GM12878 (cell line): ENCODE data around the gene OLFML2A. TPM values are rescaled to one million over a fixed set of nuclear protein-coding genes. Genes with fewer than 3 reads are reported as not detected.

Source experiments
- ATAC-seq: fragments of 200-7000 bp; cut with Tn5 transposase; 3 replicates; pipeline ENCODE4 v1.9.1; 2020; ENCODE audit warnings: mild to moderate bottlenecking, moderate library complexity
- BruUV-seq: library from RNA; stranded (reverse); fragments of 400-500 nt; replicated peaks from 2 replicates; lab custom pipeline; 2021; lab: Mats Ljungman, UMichigan
- CTCF ChIA-PET: fragments of 300-600 bp; sonication (Branson Sonifier 250); formaldehyde crosslinking; extraction: SDS; loops from one replicate; lab custom pipeline; 2021; ENCODE audit warnings: inconsistent platforms; lab: Yijun Ruan, JAX
- POLR2A ChIA-PET: fragments of 350-600 bp; formaldehyde crosslinking; extraction: SDS; loops from one replicate; lab custom pipeline; 2021; ENCODE audit warnings: inconsistent platforms; lab: Charles Lee
- RAD21 ChIA-PET: fragments of 300-600 bp; sonication (Branson Sonifier 250); formaldehyde crosslinking; loops from one replicate; lab custom pipeline; 2023; ENCODE audit warnings: antibody characterized with exemption; ENCODE audit not compliant: unreplicated experiment; lab: Charles Lee
- SMC1A ChIA-PET: fragments of 300-600 bp; sonication (Branson Sonifier 250); formaldehyde crosslinking; loops from one replicate; lab custom pipeline; 2023; ENCODE audit not compliant: unreplicated experiment, uncharacterized antibody; lab: Charles Lee
- DNase-seq: peaks from one replicate; pipeline ENCODE4 v3.0.0-alpha.2; 2011; ENCODE audit warnings: low read depth, low spot score
- FAIRE-seq: peaks from 3 replicates; lab custom pipeline; 2011; peaks lifted over from hg19 to GRCh38; lab: Jason Lieb, UNC
- H2AFZ ChIP-seq: 2 replicates; pipeline ENCODE4 v1.6.0; 2011; ENCODE audit warnings: low read depth, low read length, control low read depth; ENCODE audit not compliant: control insufficient read depth
- H3K27ac ChIP-seq: 2 replicates; pipeline ENCODE4 v1.5.1; 2011; ENCODE audit warnings: control low read depth; ENCODE audit not compliant: control insufficient read depth, insufficient read depth
- H3K27me3 ChIP-seq, 2 experiments: replicated peaks in 1 of 2; 2 replicates each; pipeline versions ENCODE4 v1.6.0 to v1.6.1; 2011; ENCODE audit warnings: low read length in 1 of 2; ENCODE audit not compliant: control insufficient read depth in 2 of 2, insufficient read depth in 2 of 2
- H3K36me3 ChIP-seq, 2 experiments: 2 replicates each; pipeline ENCODE4 v1.5.1; 2011; ENCODE audit warnings: low read length in 1 of 2; ENCODE audit not compliant: control insufficient read depth in 2 of 2, insufficient read depth in 2 of 2
- H3K4me1 ChIP-seq: 2 replicates; pipeline ENCODE4 v1.6.1; 2011; ENCODE audit warnings: mild to moderate bottlenecking, low read length, moderate library complexity, mixed read lengths; ENCODE audit not compliant: control insufficient read depth, insufficient read depth
- H3K4me2 ChIP-seq: 2 replicates; pipeline ENCODE4 v1.6.0; 2011; ENCODE audit warnings: control low read depth; ENCODE audit not compliant: control insufficient read depth, insufficient read depth
- H3K4me3 ChIP-seq: fragments of 200-600 bp; sonication (generic); 2 replicates; pipeline ENCODE4 v1.5.1; 2016
- H3K79me2 ChIP-seq: 2 replicates; pipeline ENCODE4 v1.6.0; 2011; ENCODE audit warnings: low read length; ENCODE audit not compliant: control insufficient read depth, insufficient read depth
- H3K9ac ChIP-seq: 2 replicates; pipeline ENCODE4 v1.8.0; 2011; ENCODE audit warnings: low read length, control low read depth, mixed read lengths; ENCODE audit not compliant: control insufficient read depth, insufficient read depth
- H3K9me3 ChIP-seq: replicated peaks from 3 replicates; pipeline ENCODE4 v1.5.1; 2011; ENCODE audit warnings: mild to moderate bottlenecking, low read length; ENCODE audit not compliant: control insufficient read depth, insufficient read depth
- H4K20me1 ChIP-seq: 2 replicates; pipeline ENCODE4 v1.6.0; 2011; ENCODE audit not compliant: control insufficient read depth, insufficient read depth
- BCL3 ChIP-seq: IDR thresholded peaks from 2 replicates; pipeline ENCODE4 v1.6.1; 2011; ENCODE audit warnings: borderline replicate concordance, low read depth, mild to moderate bottlenecking, moderate library complexity, low read length; ENCODE audit not compliant: insufficient read depth, poor library complexity, severe bottlenecking
- BMI1 ChIP-seq: fragments of 450-650 bp; IDR thresholded peaks from 2 replicates; pipeline ENCODE4 v1.6.1; 2016; ENCODE audit warnings: mild to moderate bottlenecking, moderate library complexity, borderline replicate concordance
- CTCF ChIP-seq, 3 experiments: IDR thresholded peaks in 2 of 3; conservative IDR thresholded peaks in 1 of 3; 2 replicates each; pipeline ENCODE4 v1.5.1; 2011; ENCODE audit warnings: low read depth in 3 of 3, low read length in 3 of 3, mild to moderate bottlenecking in 3 of 3, control low read depth in 2 of 3, moderate library complexity in 2 of 3, inconsistent platforms in 1 of 3, mixed read lengths in 1 of 3; ENCODE audit not compliant: control insufficient read depth in 2 of 3, insufficient read depth in 1 of 3; ENCODE audit errors: extremely low read depth in 1 of 3
- ESRRA ChIP-seq: IDR thresholded peaks from 2 replicates; pipeline ENCODE4 v1.6.1; 2012; ENCODE audit warnings: mild to moderate bottlenecking, low read length, improper control_type of control experiment
- IRF3 ChIP-seq: fragments of 450-650 bp; IDR thresholded peaks from 2 replicates; pipeline ENCODE4 v1.6.1; 2014; ENCODE audit warnings: mild to moderate bottlenecking
- NBN ChIP-seq: fragments of 450-650 bp; IDR thresholded peaks from 2 replicates; pipeline ENCODE4 v1.6.1; 2016
- POLR2A ChIP-seq: IDR thresholded peaks from 2 replicates; pipeline ENCODE4 v1.6.1; 2011; ENCODE audit warnings: low read depth, mild to moderate bottlenecking, low read length
- POLR2AphosphoS2 ChIP-seq: IDR thresholded peaks from 2 replicates; pipeline ENCODE4 v1.6.1; 2011; ENCODE audit warnings: low read depth, mild to moderate bottlenecking, low read length, improper control_type of control experiment, moderate library complexity
- RAD21 ChIP-seq: IDR thresholded peaks from 2 replicates; pipeline ENCODE4 v1.6.1; 2011; ENCODE audit warnings: mild to moderate bottlenecking, low read depth, low read length, moderate library complexity; ENCODE audit not compliant: insufficient read depth
- USF1 ChIP-seq: IDR thresholded peaks from 2 replicates; pipeline ENCODE4 v1.6.1; 2011; ENCODE audit warnings: borderline replicate concordance, low read depth, mild to moderate bottlenecking, moderate library complexity, mixed read lengths, low read length; ENCODE audit not compliant: insufficient read depth; ENCODE audit errors: extremely low read length
- ZBED1 ChIP-seq: IDR thresholded peaks from 2 replicates; pipeline ENCODE4 v1.6.1; 2016; ENCODE audit warnings: borderline replicate concordance
- WGBS: methylation state at CpG from one replicate; pipeline ENCODE4 v1.1.6; 2016; ENCODE audit warnings: low lambda C conversion rate; ENCODE audit not compliant: insufficient replicate concordance, insufficient coverage; ENCODE audit errors: missing lambda C conversion rate; 5-methylcytosine and 5-hydroxymethylcytosine counted together
- in situ Hi-C: fragments of 300-500 bp; cut with MboI; formaldehyde crosslinking; loops from 9 replicates; pipeline ENCODE4 v1.14.3; 2018; ENCODE audit warnings: mixed read lengths
- intact Hi-C: fragments of 100-400 bp; cut with micrococcal nuclease; formaldehyde crosslinking; loops from one replicate; pipeline ENCODE4 v1.14.2; 2022; ENCODE audit not compliant: unreplicated experiment
- polyA plus RNA-seq, 11 experiments: library from polyadenylated mRNA; depleted of rRNA in 4 of 11; unstranded in 6 of 11; stranded (reverse) in 5 of 11; fragments of >200 nt; fragmentation: Nextera tagmentation in 4 of 11; fragmentation: Illumina TruSeq in 1 of 11; extraction: Ambion mirVana in 4 of 11; extraction: Trizol in 1 of 11; gene quantifications; 1 replicate in 1 of 11; 2 replicates in 10 of 11; pipeline versions ENCODE4 v1.2.1 to v1.2.3, GENCODE V29; 2011 to 2016; ENCODE audit warnings: inconsistent platforms in 2 of 11, missing spikeins in 2 of 11, low read depth in 1 of 11
- total RNA-seq, 4 experiments: library from RNA; depleted of rRNA in 3 of 4; stranded (reverse); fragments of >200 nt in 3 of 4; fragmentation: Illumina TruSeq in 1 of 4; extraction: Trizol in 1 of 4; gene quantifications; 2 replicates each; pipeline versions ENCODE4 v1.2.1 to v1.2.3, GENCODE V29; 2013 to 2021

Gene OLFML2A
- total and polyA plus RNA-seq, 10 of the 15 experiments (the other 5 are each of a cell fraction or from before 2014, with no cell fraction given) = 0.02 to 0.13 (median 0.10) TPM; not detected in 4

- Histone ChIP-seq H3K79me2 (peaks cover 33% of the 10 kb centered on the region), H3K4me3 (no peak overlapping the region), H3K4me1 (peaks cover 13% of the 10 kb centered on the region), H3K36me3 (peaks cover 28 to 31% of the 10 kb centered on the region in 2 experiments; a peak in 3 of 4 replicates), H3K27ac (no peak overlapping the region), H3K9ac (no peak overlapping the region), H4K20me1 (peaks cover 18% of the 10 kb centered on the region), H2AFZ (no peak overlapping the region), H3K4me2 (no peak overlapping the region), H3K27me3 (no peaks in the 10 kb centered on the region), H3K9me3 (no peaks in the 10 kb centered on the region)
- intact Hi-C loops = no loop called here
- DNase-seq = no peak
- POLR2A ChIA-PET = interaction anchor here (0.9 to 1.4 kb wide), 2 partner anchors 77 to 83 kb away, joined by 3 to 4 read pairs; no protein-coding TSS in a partner anchor
- TF ChIP-seq USF1 = no peak
- TF ChIP-seq NBN = no peak
- peak; percentile 25 to 34 (median 33); a peak in 4 of 6 replicates for TF ChIP-seq CTCF (IDR thresholded peaks at IDR 0.05 in 2 of 3, conservative IDR thresholded peaks at IDR 0.05 in 1 of 3; ENCODE audit: control insufficient read depth in 2 of 3, extremely low read depth in 1 of 3, insufficient read depth in 1 of 3, low read depth in 3 of 3, low read length in 3 of 3)
- TF ChIP-seq IRF3 = no peak
- peak; percentile 71 for TF ChIP-seq POLR2A
- TF ChIP-seq BCL3 = peak; percentile 46
- peak; percentile 25; the same call in 1 of the 2 replicates for TF ChIP-seq POLR2AphosphoS2
- no peak for TF ChIP-seq ESRRA
- 0 out of 2 replicates have a peak, but pooled peaks have one; percentile 10 for TF ChIP-seq ZBED1
- peak; percentile 34; the same call in 1 of the 2 replicates for TF ChIP-seq RAD21
- no peak for TF ChIP-seq BMI1
- no TSS peak for BruUV-seq
- CTCF ChIA-PET = interaction anchor here (0.9 to 26.5 kb wide), 6 partner anchors 16 to 515 kb away, joined by 3 to 575 read pairs (median 18); partner anchors contain the start of genes NR6A1 and OLFML2A
- 59% methylated on average over 16 of the region's 16 CpGs for WGBS
- peak; percentile 34 for ATAC-seq
- RAD21 ChIA-PET = interaction anchor here (4.0 to 9.5 kb wide), 2 partner anchors 77 to 83 kb away, joined by 12 to 180 read pairs; partner anchors contain the start of gene NR6A1
- no peak for FAIRE-seq
- SMC1A ChIA-PET = interaction anchor here (0.6 to 12.1 kb wide), 4 partner anchors 16 to 83 kb away, joined by 3 to 233 read pairs (median 4); partner anchors contain the start of genes NR6A1 and OLFML2A
- in situ Hi-C loops = loop anchor here (5.0 to 25.0 kb wide), 2 partner anchors 239 to 1944 kb away; partner anchors contain the start of genes RC3H2 and ZBTB6
Measured at GRCh38 chr9:124855944-124856765, 79.2 kb downstream of the OLFML2A start.
